Mesendoderm (in vitro differentiated cells): ENCODE data around the gene SULT4A1.

ENCODE experiments used
- DNase-seq: peaks from one replicate; pipeline ENCODE4 v3.0.0; 2013
- H2AK5ac ChIP-seq: 2 replicates; pipeline ENCODE4 v1.6.1; 2013; ENCODE audit warnings: low read length, inconsistent platforms
- H2BK120ac ChIP-seq: 2 replicates; pipeline ENCODE4 v1.6.1; 2013; ENCODE audit warnings: low read depth, mild to moderate bottlenecking, low read length, moderate library complexity, mixed read lengths
- H2BK15ac ChIP-seq: replicated peaks from 2 replicates; pipeline ENCODE4 v1.6.1; 2013; ENCODE audit warnings: low read depth, mild to moderate bottlenecking, moderate library complexity
- H2BK5ac ChIP-seq: 2 replicates; pipeline ENCODE4 v1.6.1; 2013; ENCODE audit warnings: low read length, inconsistent platforms
- H3K18ac ChIP-seq: 2 replicates; pipeline ENCODE4 v1.6.1; 2013; ENCODE audit warnings: mild to moderate bottlenecking, low read length, mixed read lengths
- H3K23ac ChIP-seq: one replicate; pipeline ENCODE4 v1.6.1; 2013; ENCODE audit warnings: low read length
- H3K27ac ChIP-seq: 2 replicates; pipeline ENCODE4 v1.5.1; 2013; ENCODE audit warnings: low read depth, mild to moderate bottlenecking, inconsistent platforms, low read length, moderate library complexity
- H3K27me3 ChIP-seq: 2 replicates; pipeline ENCODE4 v1.6.1; 2013; ENCODE audit warnings: low read length, control low read depth, mild to moderate bottlenecking, inconsistent platforms; ENCODE audit not compliant: insufficient read depth, poor library complexity
- H3K36me3 ChIP-seq: 2 replicates; pipeline ENCODE4 v1.6.1; 2013; ENCODE audit warnings: low read length, inconsistent platforms; ENCODE audit not compliant: control insufficient read depth, insufficient read depth
- H3K4ac ChIP-seq: one replicate; pipeline ENCODE4 v1.6.1; 2013; ENCODE audit warnings: low read depth, mild to moderate bottlenecking, low read length, moderate library complexity
- H3K4me1 ChIP-seq: 2 replicates; pipeline ENCODE4 v1.6.1; 2013; ENCODE audit warnings: low read depth, low read length, inconsistent platforms; ENCODE audit not compliant: control insufficient read depth
- H3K4me2 ChIP-seq: 2 replicates; pipeline ENCODE4 v1.6.1; 2013; ENCODE audit warnings: low read length
- H3K4me3 ChIP-seq: 2 replicates; pipeline ENCODE4 v1.5.1; 2013; ENCODE audit warnings: mild to moderate bottlenecking, low read length
- H3K56ac ChIP-seq: one replicate; pipeline ENCODE4 v1.6.1; 2013; ENCODE audit warnings: low read length
- H3K79me1 ChIP-seq: 2 replicates; pipeline ENCODE4 v1.6.1; 2013; ENCODE audit warnings: low read length, inconsistent platforms
- H3K79me2 ChIP-seq: 2 replicates; pipeline ENCODE4 v1.6.1; 2013; ENCODE audit warnings: mild to moderate bottlenecking, low read length; ENCODE audit not compliant: control insufficient read depth, insufficient read depth
- H3K9ac ChIP-seq: 2 replicates; pipeline ENCODE4 v1.6.1; 2013; ENCODE audit warnings: low read length, inconsistent platforms
- H4K5ac ChIP-seq: one replicate; pipeline ENCODE4 v1.6.1; 2013; ENCODE audit warnings: low read length
- H4K8ac ChIP-seq: one replicate; pipeline ENCODE4 v1.6.1; 2013; ENCODE audit warnings: low read depth, mild to moderate bottlenecking, control low read depth, low read length, moderate library complexity
- WGBS: extraction: QIAGEN DNeasy Blood & Tissue Kit; methylation state at CpG from one replicate; pipeline ENCODE4 v1.1.7; 2013; ENCODE audit warnings: low lambda C conversion rate, missing lambda C conversion rate; ENCODE audit not compliant: insufficient coverage; ENCODE audit errors: extremely low coverage; 5-methylcytosine and 5-hydroxymethylcytosine counted together

SULT4A1 gene

DNA sequence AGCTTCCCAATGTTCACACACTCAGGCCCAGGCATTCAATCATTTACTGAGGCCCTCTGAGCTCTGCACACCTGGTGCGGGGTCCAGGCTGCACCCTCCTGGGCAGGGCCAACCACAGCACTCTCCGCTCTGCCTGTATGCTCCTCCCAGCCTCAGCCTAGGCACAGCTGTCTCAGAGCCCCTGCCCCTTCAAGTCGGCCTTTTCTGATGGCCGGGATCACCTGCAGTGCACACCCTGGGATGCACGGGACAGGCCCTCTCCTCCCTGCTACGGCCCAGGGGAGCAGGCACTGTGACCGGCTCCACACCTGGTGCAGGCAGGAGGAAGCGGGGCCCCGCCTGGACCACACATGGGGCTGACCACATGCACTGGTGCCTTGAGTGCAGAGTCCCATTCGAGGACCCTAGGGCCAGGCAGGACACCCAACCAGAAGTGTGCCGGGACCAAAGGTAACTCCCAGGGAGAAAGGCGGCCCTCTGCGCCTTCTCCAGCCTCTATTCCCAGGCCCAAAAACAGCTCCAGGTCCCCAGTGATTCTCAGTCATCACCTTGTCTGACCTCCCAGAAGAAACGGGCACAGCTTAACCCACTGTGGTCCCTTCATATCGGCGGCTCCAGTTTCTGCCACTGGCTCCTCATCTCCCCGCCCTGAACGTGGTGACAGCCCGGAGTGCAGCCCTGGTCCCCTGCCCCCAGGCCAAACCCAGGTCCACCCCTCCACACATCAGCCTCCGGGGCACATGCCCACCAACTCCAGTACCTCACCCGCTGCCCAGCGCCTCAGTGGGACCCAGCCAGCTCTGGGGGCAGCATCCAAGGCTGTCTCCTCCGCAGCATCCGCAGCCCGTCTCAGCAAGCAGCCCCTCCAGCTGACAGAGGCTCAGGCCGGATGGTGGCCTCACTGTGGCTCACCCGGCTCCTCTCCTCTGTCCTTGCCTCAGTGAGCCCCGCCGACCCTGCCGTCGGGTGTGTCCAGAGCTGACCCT, 17.5 kb downstream of the SULT4A1 start:
- no peak overlapping the region for H3K4me3 ChIP-seq
- no peak overlapping the region for H2BK5ac ChIP-seq
- H3K56ac ChIP-seq = no peak overlapping the region
- H3K27ac ChIP-seq = no peak overlapping the region
- no peak overlapping the region for H2AK5ac ChIP-seq
- no peak overlapping the region for H3K23ac ChIP-seq
- H3K27me3 ChIP-seq = no peaks in the 10 kb centered on the region
- H3K18ac ChIP-seq = no peak overlapping the region
- peaks cover 19% of the 10 kb centered on the region for H3K79me1 ChIP-seq
- no peak for DNase-seq
- no peak overlapping the region for H3K9ac ChIP-seq
- no peaks in the 10 kb centered on the region for H3K36me3 ChIP-seq
- no peak overlapping the region for H4K8ac ChIP-seq
- no peak overlapping the region for H3K4ac ChIP-seq
- no CpG with 5 or more reads among the region's 31 CpGs for WGBS
- H4K5ac ChIP-seq = no peak overlapping the region
- no peaks in the 10 kb centered on the region for H3K4me1 ChIP-seq
- H2BK120ac ChIP-seq = no peak overlapping the region
- H3K79me2 ChIP-seq = peaks cover 7% of the 10 kb centered on the region
- H3K4me2 ChIP-seq = no peak overlapping the region
- no peak overlapping the region for H2BK15ac ChIP-seq

GRCh38 chr22:43843783-43844530, 18.4 kb downstream of the SULT4A1 start:
- Histone ChIP-seq H2BK5ac (no peak overlapping the region), H3K36me3 (no peaks in the 10 kb centered on the region), H3K4me1 (no peaks in the 10 kb centered on the region), H3K27ac (no peak overlapping the region), H3K23ac (no peak overlapping the region), H3K4me3 (no peak overlapping the region), H2BK15ac (no peak overlapping the region), H3K27me3 (no peaks in the 10 kb centered on the region), H3K4me2 (no peak overlapping the region), H3K79me1 (peaks cover 19% of the 10 kb centered on the region), H3K4ac (no peak overlapping the region), H3K9ac (no peak overlapping the region), H3K79me2 (peaks cover 7% of the 10 kb centered on the region), H3K18ac (no peak overlapping the region), H4K5ac (no peak overlapping the region), H3K56ac (no peak overlapping the region), H4K8ac (no peak overlapping the region), H2BK120ac (no peak overlapping the region), H2AK5ac (no peak overlapping the region)
- no peak for DNase-seq
- no CpG with 5 or more reads among the region's 21 CpGs for WGBS

DNA sequence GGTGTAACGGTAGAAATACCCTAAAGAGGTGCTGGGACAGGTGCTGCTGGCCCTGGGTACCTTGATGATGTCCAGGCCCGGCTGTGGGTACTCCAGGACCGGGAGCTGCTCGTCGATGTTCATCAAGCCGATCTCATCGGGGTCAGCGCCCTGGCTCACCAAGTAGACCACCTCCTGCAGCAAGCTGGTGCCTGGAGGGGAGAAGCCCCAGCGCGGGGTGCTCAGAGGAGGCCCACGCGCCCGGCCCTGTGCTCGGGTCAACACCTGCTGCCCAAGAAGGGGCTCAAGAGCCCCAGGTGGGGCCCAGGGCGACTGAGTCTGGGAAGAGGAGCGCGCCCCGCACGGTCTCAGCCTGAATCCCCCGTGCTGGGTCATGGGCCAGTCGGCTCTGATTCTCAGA, 20.6 kb downstream of the SULT4A1 start:
- Histone ChIP-seq H3K27ac (no peak overlapping the region), H3K79me2 (peaks cover 2% of the 10 kb centered on the region), H4K8ac (no peak overlapping the region), H3K56ac (no peak overlapping the region), H3K4me2 (no peak overlapping the region), H3K4me3 (no peak overlapping the region), H2AK5ac (no peak overlapping the region), H3K23ac (no peak overlapping the region), H3K18ac (no peak overlapping the region), H2BK5ac (no peak overlapping the region), H3K4me1 (no peaks in the 10 kb centered on the region), H3K79me1 (peaks cover 11% of the 10 kb centered on the region), H2BK120ac (no peak overlapping the region), H2BK15ac (no peak overlapping the region), H3K36me3 (no peaks in the 10 kb centered on the region), H4K5ac (no peak overlapping the region), H3K9ac (no peak overlapping the region), H3K27me3 (no peaks in the 10 kb centered on the region), H3K4ac (no peak overlapping the region)
- WGBS = no CpG with 5 or more reads among the region's 21 CpGs
- DNase-seq = no peak

DNA sequence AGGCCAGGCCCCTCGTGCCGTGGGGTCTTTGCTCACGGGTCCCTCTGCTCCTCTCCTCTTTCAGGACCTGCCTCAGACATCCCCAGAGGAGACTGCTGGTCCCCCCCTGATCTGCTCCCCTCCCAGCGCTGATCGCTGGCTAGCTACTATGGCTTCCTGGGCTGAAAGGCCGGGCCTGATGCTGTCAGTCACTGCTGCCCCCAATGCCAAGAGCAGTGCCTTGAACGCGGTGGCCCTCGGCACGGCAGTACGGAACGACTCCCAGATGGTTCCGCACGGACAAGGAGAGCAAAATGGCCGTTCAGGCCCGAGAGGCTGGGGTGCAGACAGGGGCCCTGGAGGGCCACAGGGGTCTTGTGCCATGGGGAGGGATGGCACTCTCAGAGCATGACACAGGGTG, 21.5 kb downstream of the SULT4A1 start:
- Histone ChIP-seq H2BK120ac (no peak overlapping the region), H2AK5ac (no peak overlapping the region)
- DNase-seq = no peak

DNA sequence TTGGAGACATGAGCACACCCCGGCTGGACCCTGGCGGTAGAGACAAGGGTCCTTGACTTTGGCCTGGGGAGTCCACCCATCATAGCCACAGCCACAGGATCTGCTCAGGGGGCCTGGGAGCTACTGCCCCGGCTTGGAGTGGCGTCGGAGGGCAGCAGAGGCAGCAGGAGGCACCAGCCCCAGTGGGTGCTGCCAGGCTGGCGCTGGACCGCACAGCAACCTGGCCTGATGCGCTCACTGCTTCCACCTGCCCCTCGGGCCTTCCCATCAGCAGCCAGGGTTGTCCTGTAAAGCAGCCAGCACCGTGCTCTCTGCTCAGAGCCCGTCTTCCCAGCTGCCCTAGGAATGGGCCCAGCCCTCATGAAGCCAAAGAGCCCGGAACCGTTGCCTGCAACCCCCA, 21.9 kb downstream of the SULT4A1 start:
- Histone ChIP-seq H2BK120ac (no peak overlapping the region), H3K9ac (no peak overlapping the region), H2BK5ac (no peak overlapping the region), H3K4me1 (no peaks in the 10 kb centered on the region), H4K5ac (no peak overlapping the region), H2BK15ac (no peak overlapping the region), H3K36me3 (no peaks in the 10 kb centered on the region), H3K18ac (no peak overlapping the region), H3K56ac (no peak overlapping the region), H3K23ac (no peak overlapping the region), H3K27me3 (no peaks in the 10 kb centered on the region), H3K79me1 (peaks cover 5% of the 10 kb centered on the region), H2AK5ac (no peak overlapping the region), H3K4ac (no peak overlapping the region), H3K79me2 (peaks cover 2% of the 10 kb centered on the region), H3K27ac (no peak overlapping the region), H3K4me2 (no peak overlapping the region), H4K8ac (no peak overlapping the region), H3K4me3 (no peak overlapping the region)
- WGBS = no CpG with 5 or more reads among the region's 13 CpGs
- no peak for DNase-seq

More for the DNA sequence above, 21.5 kb downstream of the SULT4A1 start:
- Histone ChIP-seq H3K79me1 (peaks cover 9% of the 10 kb centered on the region), H3K4me2 (no peak overlapping the region), H3K56ac (no peak overlapping the region), H3K79me2 (peaks cover 2% of the 10 kb centered on the region), H2BK5ac (no peak overlapping the region), H3K4me1 (no peaks in the 10 kb centered on the region), H3K27me3 (no peaks in the 10 kb centered on the region), H3K4ac (no peak overlapping the region), H3K9ac (no peak overlapping the region), H3K23ac (no peak overlapping the region), H3K27ac (no peak overlapping the region), H3K36me3 (no peaks in the 10 kb centered on the region), H4K5ac (no peak overlapping the region), H3K18ac (no peak overlapping the region), H3K4me3 (no peak overlapping the region), H2BK15ac (no peak overlapping the region), H4K8ac (no peak overlapping the region)
- no CpG with 5 or more reads among the region's 16 CpGs for WGBS
